ENCODE measurements around the gene ATAT1.

The ATAT1 gene

GRCh38 chr6:30684386-30685156 is 57.9 kb downstream of the ATAT1 start:
- Histone ChIP-seq H3K9me3 (ENCODE audit: control insufficient read depth, insufficient read depth, low read length) (no peaks in the 10 kb centered on the region), H3K4me1 (ENCODE audit: control insufficient read depth, insufficient read depth, low read length) (peaks cover 11% of the 10 kb centered on the region; the same call in 1 of the 2 replicates), H3K27me3 (ENCODE audit: control insufficient read depth, insufficient read depth, low read length) (no peaks in the 10 kb centered on the region), H3K36me3 (ENCODE audit: control insufficient read depth, insufficient read depth, low read length) (no peaks in the 10 kb centered on the region), H3K4me3 (ENCODE audit: low read length) (no peak overlapping the region), H3K27ac (ENCODE audit: low read length) (no peak overlapping the region)
- WGBS (ENCODE audit: insufficient coverage, insufficient read length) = no CpG with 5 or more reads among the region's 21 CpGs
- no peak for DNase-seq (ENCODE audit: low read depth, low spot score)

GRCh38 chr6:30685157-30686008 is 58.7 kb downstream of the ATAT1 start:
- H3K4me3 ChIP-seq (ENCODE audit: low read length) = no peak overlapping the region; the same call in 1 of the 2 replicates
- no peaks in the 10 kb centered on the region for H3K27me3 ChIP-seq (ENCODE audit: control insufficient read depth, insufficient read depth, low read length)
- peaks cover 16% of the 10 kb centered on the region for H3K4me1 ChIP-seq (ENCODE audit: control insufficient read depth, insufficient read depth, low read length)
- H3K36me3 ChIP-seq (ENCODE audit: control insufficient read depth, insufficient read depth, low read length) = no peaks in the 10 kb centered on the region
- WGBS (ENCODE audit: insufficient coverage, insufficient read length) = no CpG with 5 or more reads among the region's 29 CpGs
- H3K9me3 ChIP-seq (ENCODE audit: control insufficient read depth, insufficient read depth, low read length) = no peaks in the 10 kb centered on the region
- H3K27ac ChIP-seq (ENCODE audit: low read length) = no peak overlapping the region
- no peak for DNase-seq (ENCODE audit: low read depth, low spot score)

GRCh38 chr6:30686009-30686907 is 59.6 kb downstream of the ATAT1 start, which contains the start of gene PPP1R18:
Gene PPP1R18, minus strand, starts transcription at chr6:30686645. Its CDS starts 627 bp downstream, at chr6:30686018.
- peak within 1 kb of the TSS; percentile 56; the same call in 1 of the 2 replicates for H3K4me3 ChIP-seq (ENCODE audit: low read length)
- peaks cover 16% of the 10 kb centered on the region for H3K4me1 ChIP-seq (ENCODE audit: control insufficient read depth, insufficient read depth, low read length)
- H3K27ac ChIP-seq (ENCODE audit: low read length) = no peak within 1 kb of the TSS
- no peak for DNase-seq (ENCODE audit: low read depth, low spot score)
- no peaks in the 10 kb centered on the region for H3K9me3 ChIP-seq (ENCODE audit: control insufficient read depth, insufficient read depth, low read length)
- H3K27me3 ChIP-seq (ENCODE audit: control insufficient read depth, insufficient read depth, low read length) = no peaks in the 10 kb centered on the region
- WGBS (ENCODE audit: insufficient coverage, insufficient read length) = no CpG with 5 or more reads among the region's 41 CpGs
- no peaks in the 10 kb centered on the region for H3K36me3 ChIP-seq (ENCODE audit: control insufficient read depth, insufficient read depth, low read length)

- no peak for DNase-seq (ENCODE audit: low read depth, low spot score)
- WGBS (ENCODE audit: insufficient coverage, insufficient read length) = no CpG with 5 or more reads among the region's 52 CpGs
- H3K4me3 ChIP-seq (ENCODE audit: low read length) = peak overlapping the region; percentile 56; the same call in 1 of the 2 replicates
- H3K4me1 ChIP-seq (ENCODE audit: control insufficient read depth, insufficient read depth, low read length) = peaks cover 16% of the 10 kb centered on the region
- no peaks in the 10 kb centered on the region for H3K36me3 ChIP-seq (ENCODE audit: control insufficient read depth, insufficient read depth, low read length)
- H3K9me3 ChIP-seq (ENCODE audit: control insufficient read depth, insufficient read depth, low read length) = no peaks in the 10 kb centered on the region
- no peaks in the 10 kb centered on the region for H3K27me3 ChIP-seq (ENCODE audit: control insufficient read depth, insufficient read depth, low read length)
- H3K27ac ChIP-seq (ENCODE audit: low read length) = no peak overlapping the region
Measured at GRCh38 chr6:30686908-30687658, 60.4 kb downstream of the ATAT1 start.

GRCh38 chr6:30687659-30688431 is 61.2 kb downstream of the ATAT1 start:
- Histone ChIP-seq H3K4me1 (ENCODE audit: control insufficient read depth, insufficient read depth, low read length) (peaks cover 13% of the 10 kb centered on the region), H3K4me3 (ENCODE audit: low read length) (peak overlapping the region; percentile 56; the same call in 1 of the 2 replicates), H3K9me3 (ENCODE audit: control insufficient read depth, insufficient read depth, low read length) (no peaks in the 10 kb centered on the region), H3K27me3 (ENCODE audit: control insufficient read depth, insufficient read depth, low read length) (no peaks in the 10 kb centered on the region), H3K36me3 (ENCODE audit: control insufficient read depth, insufficient read depth, low read length) (no peaks in the 10 kb centered on the region), H3K27ac (ENCODE audit: low read length) (no peak overlapping the region)
- no CpG with 5 or more reads among the region's 22 CpGs for WGBS (ENCODE audit: insufficient coverage, insufficient read length)
- no peak for DNase-seq (ENCODE audit: low read depth, low spot score)

- DNase-seq (ENCODE audit: low read depth, low spot score) = no peak
- Histone ChIP-seq H3K9me3 (ENCODE audit: control insufficient read depth, insufficient read depth, low read length) (no peaks in the 10 kb centered on the region), H3K27ac (ENCODE audit: low read length) (no peak overlapping the region), H3K4me1 (ENCODE audit: control insufficient read depth, insufficient read depth, low read length) (peaks cover 13% of the 10 kb centered on the region), H3K36me3 (ENCODE audit: control insufficient read depth, insufficient read depth, low read length) (no peaks in the 10 kb centered on the region), H3K27me3 (ENCODE audit: control insufficient read depth, insufficient read depth, low read length) (no peaks in the 10 kb centered on the region), H3K4me3 (ENCODE audit: low read length) (no peak overlapping the region)
- WGBS (ENCODE audit: insufficient coverage, insufficient read length) = no CpG with 5 or more reads among the region's 9 CpGs
Measured at GRCh38 chr6:30688569-30688968, 61.9 kb downstream of the ATAT1 start.

GRCh38 chr6:30689022-30689865 is 62.6 kb downstream of the ATAT1 start:
- no peaks in the 10 kb centered on the region for H3K27me3 ChIP-seq (ENCODE audit: control insufficient read depth, insufficient read depth, low read length)
- H3K9me3 ChIP-seq (ENCODE audit: control insufficient read depth, insufficient read depth, low read length) = no peaks in the 10 kb centered on the region
- WGBS (ENCODE audit: insufficient coverage, insufficient read length) = no CpG with 5 or more reads among the region's 11 CpGs
- H3K36me3 ChIP-seq (ENCODE audit: control insufficient read depth, insufficient read depth, low read length) = no peaks in the 10 kb centered on the region
- no peak for DNase-seq (ENCODE audit: low read depth, low spot score)
- H3K4me1 ChIP-seq (ENCODE audit: control insufficient read depth, insufficient read depth, low read length) = peaks cover 13% of the 10 kb centered on the region
- H3K4me3 ChIP-seq (ENCODE audit: low read length) = no peak overlapping the region
- no peak overlapping the region for H3K27ac ChIP-seq (ENCODE audit: low read length)

- WGBS (ENCODE audit: insufficient coverage, insufficient read length) = no CpG with 5 or more reads among the region's 4 CpGs
- no peak overlapping the region for H3K27ac ChIP-seq (ENCODE audit: low read length)
Measured at GRCh38 chr6:30689985-30690384, 63.3 kb downstream of the ATAT1 start.

More at GRCh38 chr6:30689985-30690384, 63.3 kb downstream of the ATAT1 start:
- DNase-seq (ENCODE audit: low read depth, low spot score) = no peak
- peaks cover 11% of the 10 kb centered on the region for H3K4me1 ChIP-seq (ENCODE audit: control insufficient read depth, insufficient read depth, low read length)
- H3K27me3 ChIP-seq (ENCODE audit: control insufficient read depth, insufficient read depth, low read length) = no peaks in the 10 kb centered on the region
- peak overlapping the region; percentile 88; the same call in 1 of the 2 replicates for H3K4me3 ChIP-seq (ENCODE audit: low read length)
- no peaks in the 10 kb centered on the region for H3K9me3 ChIP-seq (ENCODE audit: control insufficient read depth, insufficient read depth, low read length)
- H3K36me3 ChIP-seq (ENCODE audit: control insufficient read depth, insufficient read depth, low read length) = no peaks in the 10 kb centered on the region

Data from iPS DF 6.9 (cell line).